ENCODE data around the gene RBFOX2. TPM values are rescaled to one million over a fixed set of nuclear protein-coding genes. Genes with fewer than 3 reads are reported as not detected.

Gene RBFOX2
- total and polyA plus RNA-seq, 2 of the 13 experiments (the other 11 are each of a cell fraction or from before 2014, with no cell fraction given) = 37.3 to 40.4 TPM

- intact Hi-C loops (cut with micrococcal nuclease; ENCODE audit: unreplicated experiment) = no loop called here
- no peak overlapping the region for H3K27ac ChIP-seq (ENCODE audit: extremely low read length, insufficient read depth, low read length)
- no peak overlapping the region for H3K4me2 ChIP-seq (ENCODE audit: low read depth, low read length)
- no peak overlapping the region for H3K4me3 ChIP-seq (replicated peaks in 1 of 3; ENCODE audit: insufficient read depth in 1 of 3, low read depth in 2 of 3, low read length in 3 of 3)
- TF ChIP-seq ZNF335 (CRISPR knock-in tag; IDR thresholded peaks at IDR 0.05) = no peak
- TF ChIP-seq NR1H2 (CRISPR knock-in tag; IDR thresholded peaks at IDR 0.05; ENCODE audit: borderline replicate concordance, low read depth) = no peak
- TF ChIP-seq ZBTB7A (CRISPR knock-in tag; IDR thresholded peaks at IDR 0.05) = no peak
- TF ChIP-seq SP5 (CRISPR knock-in tag; IDR thresholded peaks at IDR 0.05; ENCODE audit: borderline replicate concordance, low read depth) = no peak
- TF ChIP-seq FOXK1 (CRISPR knock-in tag; IDR thresholded peaks at IDR 0.05; ENCODE audit: borderline replicate concordance, low read depth) = no peak
- TF ChIP-seq MYC (CRISPR knock-in tag; IDR thresholded peaks at IDR 0.05; ENCODE audit: borderline replicate concordance) = no peak
- no peak for TF ChIP-seq MIXL1 (CRISPR knock-in tag; IDR thresholded peaks at IDR 0.05)
- no peak for TF ChIP-seq PRMT3 (CRISPR knock-in tag; IDR thresholded peaks at IDR 0.05; ENCODE audit: borderline replicate concordance, low read depth)
- no peak for TF ChIP-seq ZNF275 (CRISPR knock-in tag; IDR thresholded peaks at IDR 0.05; ENCODE audit: borderline replicate concordance)
- TF ChIP-seq ZUFSP (CRISPR knock-in tag; IDR thresholded peaks at IDR 0.05; ENCODE audit: borderline replicate concordance) = no peak
- no peak for TF ChIP-seq HCFC1 (IDR thresholded peaks at IDR 0.05; ENCODE audit: low read depth, low read length)
- TF ChIP-seq SP1 (IDR thresholded peaks at IDR 0.05) = no peak
- TF ChIP-seq SP1 (CRISPR knock-in tag; IDR thresholded peaks at IDR 0.05) = no peak
- no peak for TF ChIP-seq SP2 (CRISPR knock-in tag; IDR thresholded peaks at IDR 0.05)
- no peak for TF ChIP-seq KLF11 (CRISPR knock-in tag; IDR thresholded peaks at IDR 0.05)
- no peak for TF ChIP-seq KLF9 (CRISPR knock-in tag; IDR thresholded peaks at IDR 0.05; ENCODE audit: low read depth)
- FAIRE-seq = no peak
- POLR2A ChIA-PET = no interaction called here
- peaks cover 7% of the 10 kb centered on the region for H3K79me2 ChIP-seq (ENCODE audit: insufficient read depth, low read length)
- no TSS peak for BruUV-seq (replicated peaks)
- H3K27me3 ChIP-seq (ENCODE audit: control insufficient read depth in 1 of 2, insufficient read depth in 2 of 2, low read length in 2 of 2) = no peaks in the 10 kb centered on the region
- in situ Hi-C loops (cut with HindIII; ENCODE audit: extremely low pct_ligation_motif_present, low pct_unique_long_range_greater_than_20kb) = no loop called here
- H3K9me3 ChIP-seq (ENCODE audit: low read length) = no peaks in the 10 kb centered on the region
- H3K9ac ChIP-seq (ENCODE audit: insufficient read depth, low read depth, low read length) = no peak overlapping the region
- peaks cover 1% of the 10 kb centered on the region; the same call in 1 of the 2 replicates for H3K4me1 ChIP-seq (ENCODE audit: insufficient read depth, low read length)
- CTCF ChIA-PET (ENCODE audit: low intra/inter-chr PET ratio, low total read pairs) = no interaction called here
- no peaks in the 10 kb centered on the region for H3K36me3 ChIP-seq (replicated peaks in 1 of 2; ENCODE audit: control insufficient read depth in 1 of 2, insufficient read depth in 2 of 2, low read length in 2 of 2)
- H4K20me1 ChIP-seq (ENCODE audit: insufficient read depth, low read length) = no peaks in the 10 kb centered on the region; the same call in 1 of the 2 replicates
- DNase-seq (ENCODE audit: low spot score) = no peak
- ATAC-seq = no peak
- H2AFZ ChIP-seq (ENCODE audit: low read length) = no peak overlapping the region
- 96% methylated on average over 2 of the region's 2 CpGs for WGBS (ENCODE audit: low lambda C conversion rate)
Measured at GRCh38 chr22:35888181-35888870, 140.3 kb downstream of the RBFOX2 start.
